ENCODE measurements around the gene PPP1R36.

PPP1R36 gene

DNA sequence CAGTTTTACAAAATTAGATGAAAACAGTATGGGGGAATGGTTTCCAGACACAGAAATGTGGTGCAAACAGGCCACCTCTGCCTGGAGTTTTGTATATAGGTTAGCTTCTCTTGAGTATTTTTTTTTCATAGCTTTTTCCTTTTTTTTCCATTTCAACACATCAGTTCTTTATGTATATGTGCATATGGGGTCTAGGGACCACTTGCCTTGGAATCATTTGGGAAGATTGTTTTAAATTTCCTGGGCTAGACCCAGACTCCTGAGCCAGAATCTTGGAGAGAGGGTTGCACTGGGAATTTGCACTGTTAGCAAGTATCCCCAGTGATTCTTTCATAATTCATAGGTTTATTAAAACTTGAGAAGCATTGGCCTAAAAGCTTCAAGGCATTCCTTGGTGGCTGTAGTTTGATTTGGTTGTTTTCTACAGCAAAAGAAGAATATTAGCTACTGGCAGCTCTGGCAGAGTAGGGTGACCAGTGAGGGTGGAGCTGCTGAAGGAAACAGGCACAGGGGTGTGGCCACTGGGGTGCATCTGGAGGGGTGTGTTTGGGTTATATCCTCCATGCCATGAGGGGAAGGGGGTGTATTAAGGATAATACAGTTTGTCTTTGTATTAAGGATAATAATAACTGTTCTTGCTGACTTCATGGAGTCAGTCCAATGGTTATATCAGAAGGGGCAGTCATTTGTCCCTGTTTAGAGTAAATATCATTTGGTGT, 22.8 kb downstream of the PPP1R36 start:
- no peak for DNase-seq

- no peak for DNase-seq
Observed at GRCh38 chr14:64573109-64573508, 23.3 kb downstream of the PPP1R36 start.

GRCh38 chr14:64574371-64575107, 24.8 kb downstream of the PPP1R36 start:
- no peak for DNase-seq

DNA sequence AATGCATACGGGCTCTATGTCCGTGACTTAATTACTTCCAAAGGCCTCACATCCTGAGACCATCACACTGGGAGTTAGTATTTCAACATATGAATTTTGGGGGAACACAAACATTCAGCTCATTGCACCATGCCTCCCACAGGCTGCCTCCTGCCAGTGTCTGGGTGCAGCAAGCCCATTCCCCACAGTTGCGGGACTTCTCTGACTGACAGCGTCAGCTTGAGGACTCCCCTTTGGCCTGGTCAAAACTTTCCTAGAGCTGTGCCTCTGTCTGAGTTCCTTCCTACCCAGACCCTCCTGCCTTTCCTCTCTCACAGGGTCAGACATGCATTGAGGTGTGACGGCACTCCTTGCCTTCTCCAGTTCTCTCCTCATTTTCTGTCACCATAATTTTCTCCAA, 27.4 kb downstream of the PPP1R36 start:
- DNase-seq: no peak

- no peak for DNase-seq
Observed at GRCh38 chr14:64580467-64580866, 30.7 kb downstream of the PPP1R36 start.

DNA sequence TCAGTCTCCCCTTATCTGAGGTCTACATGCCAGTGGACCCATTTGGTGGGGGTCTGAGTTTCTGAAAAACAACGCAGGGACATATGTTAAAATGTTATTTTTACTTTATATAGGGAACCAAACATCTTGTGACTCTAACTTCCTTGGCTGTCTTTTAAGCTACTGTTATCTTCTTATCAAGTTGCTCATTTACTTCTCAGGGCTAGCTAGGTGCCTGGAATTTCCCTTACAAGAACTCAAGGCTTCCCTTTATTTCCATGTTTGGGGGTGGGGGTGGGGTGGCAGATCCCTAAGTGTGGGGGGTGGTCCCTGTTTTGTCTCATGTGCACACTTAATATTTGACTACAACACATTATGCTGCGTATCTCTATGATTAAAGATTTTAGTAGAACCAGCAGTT, 31.6 kb downstream of the PPP1R36 start:
- no peak for DNase-seq

DNA sequence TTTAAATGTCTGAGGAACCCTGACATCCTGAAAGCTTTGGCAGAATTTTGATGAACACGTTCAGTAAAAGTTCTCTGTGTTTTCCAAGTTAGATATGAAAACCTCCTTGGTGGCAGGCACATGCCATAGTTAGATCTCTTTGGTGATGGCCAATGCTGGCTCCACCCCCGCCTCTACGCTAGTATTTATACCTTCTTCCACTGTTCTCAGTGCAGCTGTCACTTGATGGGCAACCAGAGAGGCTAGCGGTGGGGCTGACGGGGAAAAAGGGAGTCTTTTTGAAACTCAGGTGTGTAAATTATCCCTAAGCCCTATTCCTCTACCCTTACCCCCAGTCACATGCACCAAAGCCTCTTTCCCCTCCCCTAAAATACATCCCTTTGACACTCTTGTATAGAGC, 32.1 kb downstream of the PPP1R36 start:
- DNase-seq: no peak

DNA sequence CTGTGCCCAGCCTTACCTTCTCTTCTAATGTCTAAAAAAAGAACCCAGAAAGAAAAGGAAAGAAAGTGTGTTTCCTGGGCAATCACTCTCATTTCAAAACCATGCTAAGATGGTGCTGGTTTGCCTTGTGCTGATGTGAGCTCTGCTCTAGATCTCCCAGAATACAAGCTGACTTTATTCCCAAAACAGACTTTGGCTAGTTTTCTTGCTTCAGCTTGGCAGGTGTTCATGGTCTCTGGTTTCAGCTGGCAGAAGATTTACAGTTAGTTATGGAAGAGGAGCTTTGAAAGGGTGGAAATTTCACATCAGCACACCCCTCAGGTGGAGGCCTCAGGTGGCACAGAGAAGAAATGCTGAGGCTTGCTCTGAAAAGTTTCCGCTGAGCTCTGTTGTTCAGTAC, 34.4 kb downstream of the PPP1R36 start:
- no peak for DNase-seq

DNA sequence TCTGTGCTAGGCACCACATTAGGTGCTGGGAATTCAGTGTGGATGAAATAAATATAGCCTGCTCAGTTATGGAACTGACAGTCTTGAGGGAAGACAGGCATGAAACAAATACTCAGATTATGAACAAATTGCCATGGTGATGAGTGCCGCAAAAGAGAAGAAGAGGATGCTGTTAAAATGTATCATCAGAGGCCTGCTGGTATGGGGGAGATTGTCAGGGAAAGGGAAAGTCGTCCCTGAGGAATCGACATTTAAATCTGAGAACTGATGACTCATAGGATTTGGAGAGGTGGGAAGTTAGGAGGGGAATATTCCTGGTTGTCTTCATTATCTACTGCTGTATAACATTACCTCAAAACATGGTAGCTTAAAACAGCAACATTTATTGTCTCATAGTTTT, 42.0 kb downstream of the PPP1R36 start:
- DNase-seq: no peak

- no peak for DNase-seq
Observed at GRCh38 chr14:64594438-64594837, 44.7 kb downstream of the PPP1R36 start.

DNA sequence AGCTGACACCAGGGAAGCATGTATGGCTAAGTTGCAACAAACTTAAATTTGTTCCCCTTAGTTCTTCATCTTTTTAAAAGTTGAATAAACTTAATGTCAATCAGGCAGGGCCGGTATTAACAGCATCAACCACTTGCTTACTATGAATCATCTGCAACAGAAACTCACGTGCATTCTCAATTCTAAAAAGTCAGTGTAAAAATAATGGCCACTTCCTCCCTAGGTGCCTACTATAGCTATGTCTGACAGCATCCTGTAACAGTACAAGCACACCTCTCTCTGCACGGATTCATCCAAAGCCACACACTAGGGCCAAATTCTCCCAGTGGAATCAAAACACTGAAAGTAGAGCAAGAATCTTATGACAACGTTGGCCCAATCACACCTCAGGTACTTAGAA, 48.6 kb downstream of the PPP1R36 start:
- no peak for DNase-seq

DNA sequence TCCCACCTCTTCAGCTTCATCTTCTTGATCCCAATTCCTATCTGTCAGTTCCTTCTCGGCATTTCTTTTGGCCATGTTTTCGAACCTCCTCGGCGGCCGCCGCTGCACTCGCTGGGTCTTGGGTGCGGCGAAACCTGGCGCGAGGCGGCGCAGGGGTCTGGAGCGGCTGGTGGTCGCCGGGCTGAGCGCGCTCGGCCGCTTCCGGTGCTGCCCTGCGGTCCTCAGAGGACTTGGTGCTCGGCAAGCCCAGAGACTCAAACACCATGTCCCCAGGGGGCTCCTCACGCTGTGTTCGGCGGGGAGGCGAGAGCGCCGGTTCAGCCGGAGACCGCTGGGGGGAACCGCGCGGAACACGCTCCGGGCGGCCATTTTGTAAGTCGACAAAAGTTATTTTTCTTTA, 51.8 kb downstream of the PPP1R36 start:
- no peak for DNase-seq

DNA sequence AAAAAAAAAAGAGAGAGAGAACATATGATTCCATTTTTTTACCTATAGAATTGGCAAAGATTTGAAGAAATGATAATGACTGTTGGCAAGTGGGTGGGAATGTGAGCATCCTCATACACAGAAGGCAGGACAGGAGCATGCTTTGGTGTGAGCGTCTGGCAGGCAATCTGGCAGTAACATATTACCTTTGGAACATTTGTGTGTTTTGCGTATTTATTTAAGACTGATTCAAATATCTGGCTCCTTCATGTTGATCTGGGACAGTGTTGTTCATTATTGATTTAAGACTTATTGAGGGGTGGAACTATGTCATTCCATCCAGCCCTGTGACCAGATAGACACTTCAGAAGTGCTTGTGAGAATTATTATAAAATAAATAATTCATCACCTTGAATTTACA, 53.1 kb downstream of the PPP1R36 start:
- DNase-seq: no peak

DNA sequence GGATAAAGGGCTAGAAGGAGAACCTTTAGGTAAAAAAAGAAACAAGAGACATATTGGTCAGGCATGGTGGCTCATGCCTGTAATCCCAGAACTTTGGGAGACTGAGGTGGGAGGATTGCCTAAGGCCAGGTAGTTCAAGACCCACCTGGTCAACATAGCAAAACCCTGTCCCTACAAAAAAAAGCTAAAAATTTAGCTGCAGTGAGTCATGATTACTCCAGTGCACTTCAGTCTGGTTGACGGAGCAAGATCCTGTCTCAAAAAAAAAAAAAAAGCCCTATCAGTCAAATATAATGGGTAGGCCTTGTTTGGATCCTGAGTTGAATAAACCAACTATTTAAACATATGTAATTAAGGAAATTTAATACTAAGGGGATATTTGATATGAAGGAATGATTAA, 54.2 kb downstream of the PPP1R36 start:
- DNase-seq: no peak

DNA sequence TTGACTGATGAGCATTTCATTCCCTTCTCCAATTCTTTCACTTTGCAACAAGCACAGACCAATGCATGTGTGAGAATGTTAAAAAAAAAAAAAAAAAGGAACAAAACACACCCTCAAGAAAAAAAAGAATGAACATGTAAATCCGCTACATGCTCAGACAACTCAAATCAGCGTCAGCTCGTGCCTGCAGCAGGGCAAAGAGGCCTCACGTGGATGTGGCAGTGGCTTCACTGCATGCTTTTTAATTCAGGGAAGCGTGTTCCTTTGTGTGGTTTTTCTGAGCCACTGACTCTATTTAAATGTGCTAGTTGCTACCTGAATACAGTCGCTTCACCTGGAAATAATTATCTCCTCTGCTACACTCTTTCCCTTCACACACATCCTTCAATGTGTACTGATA, 55.1 kb downstream of the PPP1R36 start:
- no peak for DNase-seq

DNA sequence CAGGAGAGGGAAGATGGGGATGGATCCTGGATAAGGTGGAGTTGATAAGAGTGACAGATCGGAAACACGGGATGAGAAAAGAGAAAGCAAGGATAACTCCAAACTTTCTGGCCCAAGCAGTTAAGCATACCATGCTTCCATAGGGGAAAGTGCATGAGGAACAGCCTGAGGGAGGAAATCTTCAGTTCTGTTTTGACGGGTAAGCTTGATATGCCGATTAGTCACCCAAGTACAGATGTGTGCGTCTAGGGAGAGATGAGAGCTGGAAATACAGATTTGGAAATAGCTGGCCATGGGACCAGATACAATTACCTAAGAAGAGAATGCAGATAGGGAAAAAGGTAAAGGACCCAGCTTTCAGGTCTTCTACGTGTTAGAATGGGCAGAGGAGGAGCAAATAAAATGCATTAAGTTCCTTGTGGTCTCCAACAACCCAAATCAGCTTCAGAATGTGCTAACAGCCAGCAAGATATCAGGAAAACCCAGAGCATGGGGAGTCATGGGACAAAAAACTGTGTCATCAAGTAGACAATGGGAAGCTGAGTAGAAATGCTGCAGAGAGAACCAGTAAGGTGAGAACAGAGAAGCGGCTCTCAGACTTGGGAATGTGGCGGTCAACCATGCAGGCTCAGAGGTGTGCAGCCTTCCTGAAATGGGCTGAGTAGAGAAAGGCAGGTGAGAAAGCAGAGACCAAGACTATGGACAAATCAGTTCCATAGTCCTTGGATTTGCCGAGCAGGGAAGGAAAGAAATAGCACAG, 56.3 kb downstream of the PPP1R36 start:
- peak; percentile 18 for DNase-seq

DNA sequence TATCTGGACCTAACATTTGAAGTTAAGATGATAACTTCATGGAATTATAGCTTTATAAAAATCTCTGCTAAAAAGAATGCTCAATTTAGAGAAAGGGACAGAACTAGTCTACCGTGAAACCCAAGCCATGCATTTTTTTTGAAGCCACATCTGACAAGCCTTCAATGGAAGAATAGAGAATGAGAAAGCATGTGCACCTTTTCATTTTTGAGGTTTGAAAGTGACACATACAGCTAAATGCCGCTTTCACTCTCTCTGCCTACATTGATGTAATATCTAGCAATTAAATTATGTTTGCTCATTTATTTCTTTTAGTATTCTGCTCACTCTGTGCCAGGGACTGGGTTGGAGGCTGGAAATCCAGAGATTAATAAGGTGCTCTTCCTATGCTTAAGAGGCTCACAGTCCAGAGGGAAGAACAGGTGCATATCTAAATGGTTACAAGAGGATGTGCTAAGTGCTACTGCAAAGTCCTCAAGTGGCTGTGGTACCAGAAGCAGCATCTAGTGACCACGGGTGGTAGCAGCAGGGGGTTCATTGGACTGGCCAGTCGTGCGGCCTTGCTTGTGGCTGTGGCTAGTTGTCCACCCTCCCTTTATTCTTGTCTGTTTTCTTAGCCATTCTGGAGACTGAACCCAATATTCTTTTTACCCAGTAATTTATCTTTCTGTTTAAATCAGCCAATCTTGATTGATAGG, 60.4 kb downstream of the PPP1R36 start:
- no peak for DNase-seq

- DNase-seq: no peak
Observed at GRCh38 chr14:64611358-64612020, 61.7 kb downstream of the PPP1R36 start.

- DNase-seq: peak; percentile 86
Observed at GRCh38 chr14:64612021-64612380, 62.2 kb downstream of the PPP1R36 start.

DNA sequence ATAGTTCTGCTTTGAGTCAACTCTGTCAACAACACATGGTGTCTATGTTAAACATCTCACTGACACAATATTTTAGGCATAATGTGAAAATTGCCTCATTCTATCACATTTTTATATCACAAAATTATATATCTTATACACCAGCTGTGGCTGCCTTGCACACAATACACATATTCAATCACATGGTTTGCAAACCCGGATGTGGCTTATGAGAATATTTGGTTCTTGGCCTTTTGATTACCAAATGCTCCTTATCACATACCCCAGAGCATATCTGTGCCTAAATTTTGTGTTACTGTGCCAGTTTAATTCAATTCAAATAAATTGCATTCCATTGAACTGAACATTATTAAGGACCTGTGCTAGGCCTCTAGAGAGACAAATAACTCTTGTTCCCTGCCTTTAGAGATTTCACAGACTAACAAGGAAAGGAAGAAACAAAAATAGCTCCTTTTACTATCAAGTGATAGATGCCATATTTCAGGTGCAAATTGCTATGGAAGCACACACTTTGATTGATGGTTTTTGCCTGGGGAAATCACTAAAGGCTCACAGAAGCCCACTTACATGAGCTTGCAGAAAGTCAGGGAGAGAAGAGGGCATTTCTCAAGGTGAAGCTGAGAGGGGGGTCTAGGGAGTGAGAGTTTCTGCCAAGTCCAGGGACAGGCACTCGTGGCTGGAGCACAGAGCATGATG, 63.4 kb downstream of the PPP1R36 start:
- no peak for DNase-seq

DNA sequence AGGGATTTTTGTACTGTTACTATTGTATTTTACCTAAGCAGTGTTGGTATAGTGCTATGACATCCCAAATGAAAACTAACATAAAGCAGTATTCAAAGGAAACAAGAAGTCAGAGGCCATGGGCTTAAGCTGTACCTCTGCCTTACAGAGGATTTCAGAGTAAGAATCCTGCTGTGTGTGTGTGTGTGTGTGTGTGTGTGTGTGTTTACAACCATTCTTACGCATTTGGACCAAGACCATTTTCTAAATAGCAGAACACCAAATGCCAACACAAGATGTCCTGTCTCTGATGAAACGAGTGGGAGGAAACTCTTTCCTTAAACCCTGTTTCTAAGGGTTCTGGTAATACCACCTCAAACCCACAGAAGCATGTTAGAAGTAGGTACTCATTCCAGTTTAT, 64.4 kb downstream of the PPP1R36 start:
- DNase-seq: no peak

GRCh38 chr14:64614805-64615391, 65.1 kb downstream of the PPP1R36 start:
- DNase-seq: no peak

Data from EL (cell line).